ENCODE data around the gene DTX1.

DTX1 gene

GRCh38 chr12:113071135-113072112, 14.9 kb downstream of the DTX1 start:
- DNase-seq (ENCODE audit: low read depth) = no peak

- DNase-seq (ENCODE audit: low read depth) = no peak
These were observed 15.6 kb downstream of the DTX1 start for GRCh38 chr12:113072136-113072535.

GRCh38 chr12:113073586-113073985, 17.1 kb downstream of the DTX1 start:
- no peak for DNase-seq (ENCODE audit: low read depth)

GRCh38 chr12:113075137-113075683, 18.7 kb downstream of the DTX1 start:
- no peak for DNase-seq (ENCODE audit: low read depth)

GRCh38 chr12:113077057-113077858, 20.7 kb downstream of the DTX1 start:
- DNase-seq (ENCODE audit: low read depth) = no peak

GRCh38 chr12:113077859-113078255, 21.3 kb downstream of the DTX1 start:
- DNase-seq (ENCODE audit: low read depth) = no peak

GRCh38 chr12:113081873-113082272, 25.3 kb downstream of the DTX1 start:
- DNase-seq (ENCODE audit: low read depth) = no peak

GRCh38 chr12:113082486-113083148, 26.1 kb downstream of the DTX1 start:
- no peak for DNase-seq (ENCODE audit: low read depth)

- no peak for DNase-seq (ENCODE audit: low read depth)
These were observed 27.4 kb downstream of the DTX1 start for GRCh38 chr12:113083863-113084435.

GRCh38 chr12:113086249-113087164, 30.0 kb downstream of the DTX1 start:
- DNase-seq (ENCODE audit: low read depth) = no peak

- no peak for DNase-seq (ENCODE audit: low read depth)
These were observed 30.7 kb downstream of the DTX1 start for GRCh38 chr12:113087193-113087592.

- no peak for DNase-seq (ENCODE audit: low read depth)
These were observed 31.5 kb downstream of the DTX1 start for GRCh38 chr12:113088037-113088436.

GRCh38 chr12:113088971-113089756, 32.6 kb downstream of the DTX1 start:
- peak; percentile 16 for DNase-seq (ENCODE audit: low read depth)

GRCh38 chr12:113089839-113090238, 33.3 kb downstream of the DTX1 start:
- no peak for DNase-seq (ENCODE audit: low read depth)

GRCh38 chr12:113090740-113091139, 34.2 kb downstream of the DTX1 start:
- DNase-seq (ENCODE audit: low read depth) = no peak

GRCh38 chr12:113091506-113091905, 35.0 kb downstream of the DTX1 start:
- no peak for DNase-seq (ENCODE audit: low read depth)

GRCh38 chr12:113092607-113093408, 36.3 kb downstream of the DTX1 start:
- no peak for DNase-seq (ENCODE audit: low read depth)

- no peak for DNase-seq (ENCODE audit: low read depth)
These were observed 37.0 kb downstream of the DTX1 start for GRCh38 chr12:113093409-113094101.
